Activated CD4-positive, CD25-positive, alpha-beta regulatory T cell treated with anti-CD3 and anti-CD28 coated beads, Interleukin-2, amount 50 U/mL, for 72 hours (primary cell): ENCODE measurements around the gene ALDH2.
"Not testable (repeated sequence)": the region's sequence is repeated elsewhere in the genome, so short reads cannot be mapped to it uniquely, and the experiment has no call there.

ENCODE experiments used
- DNase-seq: peaks from one replicate; pipeline ENCODE4 v3.0.0; 2021

Gene ALDH2

GRCh38 chr12:111759991-111760390, 6.7 kb upstream of the ALDH2 start:
- no peak for DNase-seq

- DNase-seq, result no peak
These were observed 5.6 kb upstream of the ALDH2 start for GRCh38 chr12:111761099-111761498.

- DNase-seq, result no peak
These were observed 5.0 kb upstream of the ALDH2 start for GRCh38 chr12:111761706-111762105.

- not testable (repeated sequence) for DNase-seq
These were observed 3.2 kb upstream of the ALDH2 start for GRCh38 chr12:111763552-111763951.

GRCh38 chr12:111764120-111764821, 2.5 kb upstream of the ALDH2 start:
- DNase-seq, result no peak

- DNase-seq, result no peak
These were observed 827 bp downstream of the ALDH2 start for GRCh38 chr12:111767362-111768158.

GRCh38 chr12:111768159-111768895, 1.6 kb downstream of the ALDH2 start:
- DNase-seq, result no peak

- DNase-seq, result no peak
These were observed 2.9 kb downstream of the ALDH2 start for GRCh38 chr12:111769599-111769998.

GRCh38 chr12:111773801-111774551, 7.2 kb downstream of the ALDH2 start:
- DNase-seq, result no peak

GRCh38 chr12:111775205-111776193, 8.8 kb downstream of the ALDH2 start:
- DNase-seq, result no peak

- no peak for DNase-seq
These were observed 10.2 kb downstream of the ALDH2 start for GRCh38 chr12:111776836-111777344.

- no peak for DNase-seq
These were observed 10.8 kb downstream of the ALDH2 start for GRCh38 chr12:111777345-111778045.

- no peak for DNase-seq
These were observed 13.4 kb downstream of the ALDH2 start for GRCh38 chr12:111780166-111780565.

- no peak for DNase-seq
These were observed 13.9 kb downstream of the ALDH2 start for GRCh38 chr12:111780615-111781014.

GRCh38 chr12:111781085-111781658, 14.4 kb downstream of the ALDH2 start:
- no peak for DNase-seq

GRCh38 chr12:111783046-111783445, 16.3 kb downstream of the ALDH2 start:
- DNase-seq, result no peak

GRCh38 chr12:111784953-111785352, 18.2 kb downstream of the ALDH2 start:
- no peak for DNase-seq

GRCh38 chr12:111785651-111786050, 18.9 kb downstream of the ALDH2 start:
- DNase-seq, result no peak

GRCh38 chr12:111788178-111788654, 21.5 kb downstream of the ALDH2 start:
- DNase-seq, result no peak

GRCh38 chr12:111789779-111790178, 23.0 kb downstream of the ALDH2 start:
- DNase-seq, result no peak
